AG04449 (cell line): ENCODE measurements around the gene HNMT.
"Not testable (repeated sequence)": the region's sequence is repeated elsewhere in the genome, so short reads cannot be mapped to it uniquely, and the experiment has no call there.

Experiments
- CTCF ChIA-PET: fragments of 350-600 bp; formaldehyde crosslinking; extraction: SDS; loops from one replicate; lab custom pipeline; 2021; ENCODE audit warnings: antibody characterized with exemption; lab: Yijun Ruan, JAX
- POLR2A ChIA-PET: fragments of 400-600, 350-600 bp; formaldehyde crosslinking; extraction: SDS; loops from one replicate; lab custom pipeline; 2020; ENCODE audit warnings: antibody characterized with exemption, inconsistent platforms; lab: Yijun Ruan, JAX
- DNase-seq: peaks from one replicate; pipeline ENCODE4 v3.0.0-alpha.2; 2010; ENCODE audit warnings: low read depth, low spot score
- H3K4me3 ChIP-seq: 2 replicates; pipeline ENCODE4 v1.5.1; 2011; ENCODE audit warnings: low read depth, mild to moderate bottlenecking, control low read depth, low read length
- TF ChIP-seq, protein P1 (sequence below): IDR thresholded peaks from one replicate; pipeline ENCODE4 v1.5.1; 2011; ENCODE audit warnings: mild to moderate bottlenecking, moderate library complexity, low read length, control low read depth, inconsistent platforms; ENCODE audit not compliant: insufficient read depth; ENCODE audit errors: missing control alignments

The HNMT gene

DNA sequence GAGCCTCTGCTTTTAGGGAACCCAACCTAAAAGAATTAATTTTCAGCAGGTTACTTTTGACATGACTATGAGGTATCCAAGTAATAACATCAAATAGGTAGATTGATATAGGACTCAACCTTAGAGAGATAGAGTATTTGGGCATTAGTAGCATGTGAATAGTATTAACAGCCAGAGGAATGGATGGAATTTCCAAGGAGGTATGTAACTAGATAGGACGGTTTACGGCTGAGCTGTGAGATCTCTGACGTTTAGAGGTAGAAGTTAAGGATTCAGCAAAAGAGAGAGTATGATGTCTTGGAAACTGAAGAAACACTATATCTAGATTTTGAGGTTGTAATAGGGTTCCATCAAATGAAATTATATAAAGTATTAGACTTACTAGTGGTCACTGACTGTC is 70.3 kb downstream of the HNMT start:
- no peak overlapping the region for H3K4me3 ChIP-seq
- POLR2A ChIA-PET = no interaction called here
- CTCF ChIA-PET = no interaction called here
- TF ChIP-seq, protein P1, sequence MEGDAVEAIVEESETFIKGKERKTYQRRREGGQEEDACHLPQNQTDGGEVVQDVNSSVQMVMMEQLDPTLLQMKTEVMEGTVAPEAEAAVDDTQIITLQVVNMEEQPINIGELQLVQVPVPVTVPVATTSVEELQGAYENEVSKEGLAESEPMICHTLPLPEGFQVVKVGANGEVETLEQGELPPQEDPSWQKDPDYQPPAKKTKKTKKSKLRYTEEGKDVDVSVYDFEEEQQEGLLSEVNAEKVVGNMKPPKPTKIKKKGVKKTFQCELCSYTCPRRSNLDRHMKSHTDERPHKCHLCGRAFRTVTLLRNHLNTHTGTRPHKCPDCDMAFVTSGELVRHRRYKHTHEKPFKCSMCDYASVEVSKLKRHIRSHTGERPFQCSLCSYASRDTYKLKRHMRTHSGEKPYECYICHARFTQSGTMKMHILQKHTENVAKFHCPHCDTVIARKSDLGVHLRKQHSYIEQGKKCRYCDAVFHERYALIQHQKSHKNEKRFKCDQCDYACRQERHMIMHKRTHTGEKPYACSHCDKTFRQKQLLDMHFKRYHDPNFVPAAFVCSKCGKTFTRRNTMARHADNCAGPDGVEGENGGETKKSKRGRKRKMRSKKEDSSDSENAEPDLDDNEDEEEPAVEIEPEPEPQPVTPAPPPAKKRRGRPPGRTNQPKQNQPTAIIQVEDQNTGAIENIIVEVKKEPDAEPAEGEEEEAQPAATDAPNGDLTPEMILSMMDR = no peak
- DNase-seq = no peak

DNA sequence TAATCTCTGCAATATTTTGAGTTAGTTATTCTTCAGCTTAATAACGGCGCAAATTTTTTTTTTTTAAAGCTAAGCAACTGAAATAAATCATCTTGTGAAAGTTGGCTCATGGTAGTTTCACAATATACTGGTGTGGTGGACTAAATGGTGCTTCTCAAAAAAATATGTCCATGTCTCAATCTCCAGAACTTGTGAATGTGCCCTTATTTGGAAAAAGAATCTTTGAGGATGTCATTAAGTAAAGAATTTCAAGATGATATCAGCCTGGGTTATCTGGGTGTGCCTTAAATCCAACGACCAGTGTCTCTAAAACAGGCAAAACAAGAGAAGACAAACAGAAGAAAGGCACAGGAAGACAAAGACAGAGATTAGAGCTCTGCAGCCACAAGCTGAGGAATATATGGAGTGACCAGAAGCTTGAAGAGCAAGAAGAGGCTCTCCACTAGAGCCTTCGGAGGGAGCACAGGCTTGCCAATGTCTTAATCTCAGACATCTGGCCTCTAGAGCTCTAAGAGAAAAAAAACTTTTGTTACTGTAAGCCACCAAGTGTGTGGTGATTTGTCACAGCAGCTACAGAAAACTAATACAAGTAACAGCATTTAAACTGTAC is 71.4 kb downstream of the HNMT start:
- ChIA-PET POLR2A (interaction anchor here (1.5 kb wide), 1 partner anchor 72 kb away, joined by 4 read pairs; the partner anchor contains the start of gene HNMT), CTCF (no interaction called here)
- no peak overlapping the region for H3K4me3 ChIP-seq
- TF ChIP-seq, protein P1 = no peak
- peak; percentile 28 for DNase-seq

DNA sequence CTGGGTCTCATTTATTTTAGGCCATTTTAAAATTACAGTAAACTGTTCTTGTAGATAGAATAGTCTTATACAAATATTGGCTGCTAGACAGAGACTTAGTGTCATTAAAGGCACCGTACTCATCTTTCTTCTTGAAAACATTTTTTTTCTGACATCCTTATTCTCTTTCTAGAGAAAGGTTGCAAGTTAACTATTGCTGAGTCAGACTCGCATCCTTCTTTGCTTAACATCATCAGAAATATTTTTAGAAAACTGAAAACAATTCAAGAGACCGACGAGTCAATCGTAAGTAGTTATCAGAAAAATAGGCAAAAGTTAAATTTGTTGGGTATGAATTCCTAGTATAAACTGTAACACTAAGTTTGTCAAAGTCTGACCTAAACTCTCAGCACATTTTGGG is 72.2 kb downstream of the HNMT start:
- H3K4me3 ChIP-seq = no peak overlapping the region
- POLR2A ChIA-PET = interaction anchor here (1.5 kb wide), 1 partner anchor 72 kb away, joined by 4 read pairs; the partner anchor contains the start of gene HNMT
- no peak for DNase-seq
- CTCF ChIA-PET = no interaction called here
- TF ChIP-seq, protein P1 = no peak

DNA sequence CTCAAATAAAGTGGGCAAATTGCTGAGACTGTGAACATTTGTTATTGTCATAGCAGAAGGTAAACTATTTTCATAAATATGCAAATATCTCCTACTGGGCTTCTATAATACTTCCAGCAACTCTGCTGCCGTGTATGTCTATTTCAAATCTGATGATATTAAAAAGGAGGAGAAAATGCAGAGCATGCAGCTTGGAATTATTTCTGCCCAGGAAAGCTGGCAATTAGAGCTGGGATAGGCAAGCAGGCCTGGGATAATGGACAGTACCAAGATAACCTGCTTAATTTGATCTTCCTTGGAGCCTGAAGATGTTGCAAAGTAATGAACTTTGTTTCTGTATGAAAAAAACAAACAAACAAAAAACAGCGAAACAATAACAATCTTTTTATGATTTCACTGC is 72.8 kb downstream of the HNMT start:
- CTCF ChIA-PET = no interaction called here
- no peak for DNase-seq
- TF ChIP-seq, protein P1 = no peak
- no peak overlapping the region for H3K4me3 ChIP-seq
- POLR2A ChIA-PET = no interaction called here

DNA sequence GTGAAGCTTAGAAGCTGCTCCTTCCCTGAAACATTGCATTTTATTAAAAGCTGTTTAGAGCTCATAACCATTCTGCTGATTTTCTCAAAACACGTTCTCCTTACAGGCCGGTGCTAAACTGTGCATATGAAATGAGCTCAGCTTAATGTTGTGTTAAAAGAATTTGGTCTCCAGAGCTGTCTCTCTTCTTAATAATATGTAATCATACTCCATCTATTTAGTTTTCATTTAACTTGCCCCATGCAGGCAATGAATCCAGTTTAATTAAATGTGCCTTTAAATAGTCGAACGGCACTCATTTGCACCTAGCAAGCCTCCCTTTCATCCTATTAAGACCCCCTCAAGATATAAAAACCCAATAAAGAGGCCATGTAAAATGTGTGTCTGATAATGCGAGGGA is 76.3 kb downstream of the HNMT start:
- no peak overlapping the region for H3K4me3 ChIP-seq
- DNase-seq = no peak
- ChIA-PET POLR2A (no interaction called here), CTCF (no interaction called here)
- TF ChIP-seq, protein P1 = no peak

DNA sequence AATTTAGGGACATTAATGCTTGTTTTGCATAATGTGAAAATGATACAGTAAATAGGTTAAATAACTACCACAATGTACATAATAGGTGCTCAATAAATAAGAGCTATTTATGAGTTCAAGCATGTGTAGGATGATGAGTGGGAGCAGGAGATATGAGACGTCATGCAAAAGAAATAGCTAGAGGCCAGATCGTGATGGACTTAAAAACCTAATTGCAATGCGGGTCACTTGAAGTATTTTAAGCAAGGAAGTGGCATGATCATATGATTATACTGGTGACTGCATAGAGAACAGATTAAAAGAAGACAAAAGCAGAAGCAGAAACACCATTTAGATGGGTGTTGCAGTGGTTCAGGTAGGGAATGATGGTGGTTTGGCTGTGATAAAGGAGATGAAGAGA is 78.0 kb downstream of the HNMT start:
- ChIA-PET POLR2A (no interaction called here), CTCF (no interaction called here)
- H3K4me3 ChIP-seq = no peak overlapping the region
- no peak for DNase-seq
- TF ChIP-seq, protein P1 = no peak

DNA sequence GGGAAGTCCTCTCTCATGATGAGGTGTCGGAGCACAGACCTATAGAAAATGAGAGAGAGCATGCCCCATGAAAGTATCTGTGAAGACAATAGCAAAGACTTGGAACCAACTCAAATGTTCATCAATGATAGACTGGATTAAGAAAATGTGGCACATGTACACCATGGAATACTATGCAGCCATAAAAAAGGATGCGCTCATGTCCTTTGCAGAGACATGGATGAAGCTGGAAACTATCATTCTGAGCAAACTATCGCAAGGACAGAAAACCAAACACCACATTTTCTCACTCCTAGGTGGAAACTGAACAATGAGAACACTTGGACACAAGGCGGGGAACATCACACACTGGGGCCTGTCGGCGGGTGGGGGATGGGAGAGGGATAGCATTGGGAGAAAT is 79.3 kb downstream of the HNMT start:
- H3K4me3 ChIP-seq, DNase-seq, CTCF ChIA-PET, POLR2A ChIA-PET: not testable (repeated sequence)
